Peyer's patch (tissue), 4 donors: ENCODE measurements around the gene ST7. TPM values are rescaled to one million over a fixed set of nuclear protein-coding genes. Genes with fewer than 3 reads are reported as not detected.

Experiments
- DNase-seq, 3 donors: peaks; one replicate each; pipeline ENCODE4 v3.0.0-alpha.2; 2017 to 2019
- H3K27ac ChIP-seq, 4 donors: fragments of 200-600 bp; sonication (generic); one replicate each; pipeline ENCODE4 v1.5.1; 2016 to 2019
- H3K27me3 ChIP-seq, 2 donors: fragments of 200-600 bp; sonication (generic); one replicate each; pipeline ENCODE4 v1.5.1; 2019
- H3K36me3 ChIP-seq, 3 donors: fragments of 200-600 bp; sonication (generic); one replicate each; pipeline ENCODE4 v1.5.1; 2016 to 2019
- H3K4me1 ChIP-seq, 4 donors: fragments of 200-600 bp; sonication (generic); one replicate each; pipeline ENCODE4 v1.5.1; 2016 to 2019
- H3K4me3 ChIP-seq, 4 donors: fragments of 200-600 bp; sonication (generic); 1 replicate in 3 of 4; 2 replicates in 1 of 4; pipeline ENCODE4 v1.5.1; 2016 to 2019; ENCODE audit warnings: mild to moderate bottlenecking in 1 of 4
- H3K9me3 ChIP-seq, 4 donors: fragments of 200-600 bp; sonication (generic); one replicate each; pipeline ENCODE4 v1.5.1; 2016 to 2019; ENCODE audit warnings: mild to moderate bottlenecking in 1 of 4
- POLR2A ChIP-seq, 2 donors: fragments of 450-650 bp; IDR thresholded peaks; one replicate each; pipeline ENCODE4 v1.5.1; 2017; ENCODE audit warnings: antibody characterized with exemption in 2 of 2, mild to moderate bottlenecking in 2 of 2, moderate library complexity in 2 of 2
- total RNA-seq, 4 donors: library from RNA; depleted of rRNA; stranded (reverse); fragments of >200 nt; gene quantifications; one replicate each; pipeline ENCODE4 v1.1.0, GENCODE V29; 2016
- TF ChIP-seq, protein P1 (sequence below), 6 experiments: fragments of 450-650 bp in 4 of 6; fragments of 200-600 bp in 2 of 6; sonication (generic) in 1 of 6; IDR thresholded peaks; one replicate each; pipeline ENCODE4 v1.5.1; 2017 to 2019; ENCODE audit warnings: antibody characterized with exemption in 6 of 6, mild to moderate bottlenecking in 3 of 6, moderate library complexity in 1 of 6

Gene ST7
- total RNA-seq, 4 donors from 2014 or later = 26.8 to 39.6 (median 29.8) TPM

DNA sequence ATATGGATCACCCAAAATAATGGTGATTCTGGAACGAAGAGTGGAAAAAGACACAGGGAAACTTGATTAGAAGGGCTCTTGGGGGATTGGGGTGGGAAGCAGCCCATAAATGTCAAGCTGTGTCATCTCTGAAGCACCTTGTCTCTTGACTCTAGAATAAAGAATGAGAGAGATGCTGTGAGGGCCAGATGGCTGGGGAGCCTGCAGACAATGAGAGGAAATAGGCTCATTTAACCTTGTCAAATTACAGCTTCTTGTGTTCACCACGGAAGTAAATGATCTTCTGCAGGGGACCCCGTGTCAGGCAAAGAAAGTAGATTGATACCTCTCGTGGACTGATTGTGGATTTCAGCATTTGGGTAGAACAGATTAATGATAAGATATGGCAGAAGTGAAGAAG is 159.3 kb downstream of the ST7 start:
- no peak for TF ChIP-seq POLR2A (IDR thresholded peaks at IDR 0.05)
- TF ChIP-seq, protein P1, sequence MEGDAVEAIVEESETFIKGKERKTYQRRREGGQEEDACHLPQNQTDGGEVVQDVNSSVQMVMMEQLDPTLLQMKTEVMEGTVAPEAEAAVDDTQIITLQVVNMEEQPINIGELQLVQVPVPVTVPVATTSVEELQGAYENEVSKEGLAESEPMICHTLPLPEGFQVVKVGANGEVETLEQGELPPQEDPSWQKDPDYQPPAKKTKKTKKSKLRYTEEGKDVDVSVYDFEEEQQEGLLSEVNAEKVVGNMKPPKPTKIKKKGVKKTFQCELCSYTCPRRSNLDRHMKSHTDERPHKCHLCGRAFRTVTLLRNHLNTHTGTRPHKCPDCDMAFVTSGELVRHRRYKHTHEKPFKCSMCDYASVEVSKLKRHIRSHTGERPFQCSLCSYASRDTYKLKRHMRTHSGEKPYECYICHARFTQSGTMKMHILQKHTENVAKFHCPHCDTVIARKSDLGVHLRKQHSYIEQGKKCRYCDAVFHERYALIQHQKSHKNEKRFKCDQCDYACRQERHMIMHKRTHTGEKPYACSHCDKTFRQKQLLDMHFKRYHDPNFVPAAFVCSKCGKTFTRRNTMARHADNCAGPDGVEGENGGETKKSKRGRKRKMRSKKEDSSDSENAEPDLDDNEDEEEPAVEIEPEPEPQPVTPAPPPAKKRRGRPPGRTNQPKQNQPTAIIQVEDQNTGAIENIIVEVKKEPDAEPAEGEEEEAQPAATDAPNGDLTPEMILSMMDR (IDR thresholded peaks at IDR 0.05) = no peak
- Histone ChIP-seq H3K4me1 (peaks cover 0 to 16% (median 0%) of the 10 kb centered on the region in 4 donors), H3K9me3 (no peaks in the 10 kb centered on the region), H3K27me3 (no peaks in the 10 kb centered on the region), H3K36me3 (no peaks in the 10 kb centered on the region), H3K27ac (no peak overlapping the region), H3K4me3 (no peak overlapping the region)
- no peak for DNase-seq

DNA sequence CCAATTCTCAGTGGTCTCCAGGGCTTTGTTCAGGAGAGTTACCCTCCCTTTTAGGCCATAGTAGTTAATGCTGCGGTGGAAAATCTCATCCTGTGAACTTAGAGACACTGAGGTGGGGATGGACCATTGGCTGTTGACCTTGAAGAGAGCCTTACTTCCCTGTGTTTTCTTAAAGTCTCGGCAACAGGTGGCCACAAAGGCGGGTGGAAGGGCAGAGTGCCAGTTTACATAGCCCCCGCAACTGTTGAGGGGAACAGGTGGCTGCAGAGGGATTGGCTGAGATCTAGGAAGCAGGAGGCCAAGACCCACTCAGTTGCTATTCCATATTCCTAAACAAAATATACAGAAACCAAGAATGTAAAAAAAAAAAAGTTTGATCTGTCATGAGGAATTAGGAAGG is 160.6 kb downstream of the ST7 start:
- Histone ChIP-seq H3K27me3 (no peaks in the 10 kb centered on the region), H3K4me1 (peaks cover 0 to 16% (median 0%) of the 10 kb centered on the region in 4 donors), H3K36me3 (no peaks in the 10 kb centered on the region), H3K9me3 (no peaks in the 10 kb centered on the region), H3K27ac (no peak overlapping the region), H3K4me3 (no peak overlapping the region)
- no peak for DNase-seq
- TF ChIP-seq, protein P1 (IDR thresholded peaks at IDR 0.05) = no peak
- TF ChIP-seq POLR2A (IDR thresholded peaks at IDR 0.05) = no peak

DNA sequence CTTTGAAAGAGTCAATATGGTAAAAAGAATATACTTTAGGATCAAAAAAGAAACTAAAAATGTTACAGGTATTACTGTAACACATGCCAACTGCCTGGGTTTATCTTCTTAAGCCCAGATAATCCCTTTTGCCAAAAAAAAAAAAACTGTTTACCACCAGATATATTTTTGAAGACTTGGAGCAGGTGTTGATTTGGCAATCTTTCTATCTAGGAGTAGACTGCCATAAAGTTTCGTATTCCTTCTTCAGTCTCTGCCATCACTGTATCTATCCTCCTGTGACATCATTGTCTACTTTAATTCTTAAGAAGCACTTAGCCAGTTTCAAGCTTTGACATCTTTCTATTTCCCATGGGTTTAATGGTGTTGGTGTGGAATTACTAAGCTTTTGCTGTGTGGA is 161.0 kb downstream of the ST7 start:
- Histone ChIP-seq H3K36me3 (no peaks in the 10 kb centered on the region), H3K4me3 (no peak overlapping the region), H3K9me3 (no peaks in the 10 kb centered on the region), H3K4me1 (peaks cover 0 to 16% (median 0%) of the 10 kb centered on the region in 4 donors), H3K27ac (no peak overlapping the region), H3K27me3 (no peaks in the 10 kb centered on the region)
- no peak for TF ChIP-seq POLR2A (IDR thresholded peaks at IDR 0.05)
- TF ChIP-seq, protein P1 (IDR thresholded peaks at IDR 0.05) = no peak
- DNase-seq = no peak

DNA sequence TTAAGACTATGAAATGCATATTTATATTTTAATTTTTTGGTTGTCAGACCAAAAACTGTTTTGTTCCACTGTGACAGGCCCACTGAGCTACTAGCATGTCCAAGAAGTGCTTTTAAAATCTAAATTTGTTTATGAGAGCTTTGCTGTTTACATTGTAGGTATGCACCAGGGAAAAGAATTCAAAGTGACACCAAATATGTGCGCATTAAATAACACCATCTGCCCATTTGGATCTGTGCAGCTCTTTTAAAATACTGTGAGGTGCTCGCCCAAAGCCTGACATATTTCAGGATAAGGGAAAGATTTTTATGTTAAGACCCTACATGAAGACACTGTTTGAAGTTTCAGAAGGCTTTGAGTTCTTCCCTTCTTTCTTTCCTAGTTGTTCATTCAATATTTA is 162.9 kb downstream of the ST7 start:
- H3K27me3 ChIP-seq = no peaks in the 10 kb centered on the region
- H3K4me3 ChIP-seq = no peak overlapping the region
- no peaks in the 10 kb centered on the region for H3K36me3 ChIP-seq
- H3K9me3 ChIP-seq = no peaks in the 10 kb centered on the region
- TF ChIP-seq POLR2A (IDR thresholded peaks at IDR 0.05) = no peak
- TF ChIP-seq, protein P1 (IDR thresholded peaks at IDR 0.05) = no peak
- no peak for DNase-seq
- no peak overlapping the region for H3K27ac ChIP-seq
- peaks cover 0 to 2% (median 0%) of the 10 kb centered on the region in 4 donors for H3K4me1 ChIP-seq

DNA sequence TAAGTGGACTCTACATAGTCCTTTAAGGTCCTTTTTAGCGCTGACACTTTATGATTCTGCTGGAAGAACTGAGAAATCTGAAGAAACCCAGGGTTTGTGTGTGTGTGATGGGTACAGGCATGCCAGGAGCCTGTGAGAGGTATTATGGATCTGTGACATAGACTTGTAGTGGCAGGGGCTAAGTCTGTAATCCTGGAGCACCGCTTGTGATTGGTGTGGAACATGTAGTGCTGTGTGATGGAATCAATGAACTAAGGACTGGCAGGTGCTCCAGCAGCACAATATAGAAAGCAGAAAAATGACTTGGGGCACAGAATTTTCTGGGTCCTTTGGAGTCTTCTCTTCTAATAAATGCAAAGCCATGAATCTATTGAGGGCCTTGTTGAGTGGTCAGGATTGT is 163.9 kb downstream of the ST7 start:
- Histone ChIP-seq H3K27me3 (no peaks in the 10 kb centered on the region), H3K4me1 (no peaks in the 10 kb centered on the region), H3K36me3 (no peaks in the 10 kb centered on the region), H3K27ac (no peak overlapping the region), H3K9me3 (no peaks in the 10 kb centered on the region), H3K4me3 (no peak overlapping the region)
- DNase-seq = no peak
- TF ChIP-seq, protein P1 (IDR thresholded peaks at IDR 0.05) = no peak
- no peak for TF ChIP-seq POLR2A (IDR thresholded peaks at IDR 0.05)

DNA sequence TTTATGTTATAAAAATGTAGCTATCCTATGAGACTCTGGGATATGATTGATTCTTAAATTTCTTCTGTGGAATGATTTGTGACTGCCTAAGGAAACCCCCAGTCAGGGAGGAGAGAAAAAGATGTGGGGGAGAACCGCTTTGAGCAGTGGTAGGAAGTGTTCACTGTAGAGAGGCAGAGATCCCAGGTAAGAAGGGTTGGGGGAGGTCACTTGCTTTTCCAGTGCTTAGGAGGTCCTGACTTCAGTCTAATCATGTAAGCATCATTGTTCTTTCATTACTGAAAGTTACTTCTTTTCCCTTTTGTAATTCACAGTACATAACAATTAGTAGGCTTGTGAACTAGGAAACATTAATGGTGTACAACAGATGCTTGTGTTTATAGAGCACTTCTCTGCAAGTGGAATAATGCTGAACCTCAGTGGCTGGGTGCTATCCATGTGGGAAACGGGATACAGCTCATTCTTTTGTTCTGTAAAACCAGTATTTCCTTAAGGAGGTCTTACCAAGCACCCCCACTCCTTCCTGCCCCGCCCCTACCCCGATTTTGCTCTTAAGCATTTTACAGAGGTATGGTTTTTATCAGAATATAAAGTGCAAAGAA is 165.4 kb downstream of the ST7 start:
- Histone ChIP-seq H3K27me3 (no peaks in the 10 kb centered on the region), H3K4me3 (no peak overlapping the region), H3K36me3 (no peaks in the 10 kb centered on the region), H3K9me3 (no peaks in the 10 kb centered on the region), H3K27ac (no peak overlapping the region), H3K4me1 (no peaks in the 10 kb centered on the region)
- TF ChIP-seq POLR2A (IDR thresholded peaks at IDR 0.05) = no peak
- TF ChIP-seq, protein P1 (IDR thresholded peaks at IDR 0.05) = no peak
- DNase-seq = no peak
